IMR-90 (cell line): Measurements from ENCODE around the gene ZNF827.

Experiments
- BHLHE40 ChIP-seq: fragments of 150-350 bp; IDR thresholded peaks from 2 replicates; pipeline ENCODE4 v1.6.1; 2016; ENCODE audit warnings: mild to moderate bottlenecking, low read depth, low read length
- CEBPB ChIP-seq: IDR thresholded peaks from 2 replicates; pipeline ENCODE4 v1.6.1; 2012; ENCODE audit warnings: low read depth, low read length, improper control_type of control experiment
- CHD1 ChIP-seq: IDR thresholded peaks from 2 replicates; pipeline ENCODE4 v1.6.1; 2012; ENCODE audit warnings: low read depth, low read length, improper control_type of control experiment
- CTCF ChIP-seq: conservative IDR thresholded peaks from 2 replicates; pipeline ENCODE4 v1.5.1; 2012; ENCODE audit warnings: mild to moderate bottlenecking, low read depth, low read length, improper control_type of control experiment
- FOS ChIP-seq: fragments of 150-350 bp; IDR thresholded peaks from 2 replicates; pipeline ENCODE4 v1.6.1; 2016; ENCODE audit warnings: low read depth, low read length
- MAFK ChIP-seq: IDR thresholded peaks from 2 replicates; pipeline ENCODE4 v1.6.1; 2012; ENCODE audit warnings: low read depth, low read length, improper control_type of control experiment
- POLR2A ChIP-seq: IDR thresholded peaks from 2 replicates; pipeline ENCODE4 v1.6.1; 2012; ENCODE audit warnings: mild to moderate bottlenecking, low read depth, low read length
- RAD21 ChIP-seq: IDR thresholded peaks from 2 replicates; pipeline ENCODE4 v1.6.1; 2012; ENCODE audit warnings: low read length, improper control_type of control experiment
- RCOR1 ChIP-seq: IDR thresholded peaks from 2 replicates; pipeline ENCODE4 v1.6.1; 2012; ENCODE audit warnings: mild to moderate bottlenecking, low read length, improper control_type of control experiment; ENCODE audit not compliant: insufficient replicate concordance
- RFX5 ChIP-seq: IDR thresholded peaks from 2 replicates; pipeline ENCODE4 v1.8.0; 2012; ENCODE audit warnings: low read depth, mild to moderate bottlenecking, low read length, moderate library complexity
- USF2 ChIP-seq: fragments of 150-350 bp; IDR thresholded peaks from 2 replicates; pipeline ENCODE4 v1.6.1; 2017; ENCODE audit warnings: mild to moderate bottlenecking, antibody characterized with exemption, low read length, low read depth

- no peak for TF ChIP-seq CTCF
- no peak for TF ChIP-seq USF2
- TF ChIP-seq POLR2A, result no peak
- TF ChIP-seq FOS, result no peak
- no peak for TF ChIP-seq CEBPB
- TF ChIP-seq RFX5, result no peak
- TF ChIP-seq RAD21, result no peak
- TF ChIP-seq CHD1, result no peak
- TF ChIP-seq BHLHE40, result no peak
- no peak for TF ChIP-seq MAFK
- TF ChIP-seq RCOR1, result no peak
Measured at GRCh38 chr4:145907812-145908211, 30.8 kb downstream of the ZNF827 start.
